HepG2 (cell line): Measurements from ENCODE around the gene TMEM86B. TPM values are rescaled to one million over a fixed set of nuclear protein-coding genes. Genes with fewer than 3 reads are reported as not detected.

ENCODE experiments used
- ATAC-seq: fragments of 200-7000 bp; cut with Tn5 transposase; 3 replicates; pipeline ENCODE4 v1.9.1; 2020; ENCODE audit warnings: mild to moderate bottlenecking, moderate library complexity
- BruUV-seq: library from RNA; stranded (reverse); fragments of 400-500 nt; replicated peaks from 2 replicates; lab custom pipeline; 2021; lab: Mats Ljungman, UMichigan
- CTCF ChIA-PET: fragments of 300-600 bp; formaldehyde crosslinking; extraction: SDS; loops from one replicate; lab custom pipeline; 2021; ENCODE audit warnings: low total read pairs, inconsistent platforms, low intra/inter-chr PET ratio; lab: Yijun Ruan, JAX
- POLR2A ChIA-PET: fragments of 350-600 bp; sonication (Branson Sonifier 250); formaldehyde crosslinking; loops from one replicate; lab custom pipeline; 2020; ENCODE audit warnings: antibody characterized with exemption, inconsistent platforms; lab: Yijun Ruan, JAX
- DNase-seq: peaks from one replicate; pipeline ENCODE4 v3.0.0-alpha.2; 2015; ENCODE audit warnings: low spot score
- FAIRE-seq: peaks from 3 replicates; lab custom pipeline; 2011; peaks lifted over from hg19 to GRCh38; lab: Jason Lieb, UNC
- H2AFZ ChIP-seq: one replicate; pipeline ENCODE4 v1.6.1; 2011; ENCODE audit warnings: low read length, inconsistent platforms
- H3K27ac ChIP-seq: fragments of 300-600 bp; 3 replicates; pipeline ENCODE4 v1.8.0; 2011; ENCODE audit warnings: mixed run types, mild to moderate bottlenecking, mixed read lengths, low read length, inconsistent platforms; ENCODE audit not compliant: insufficient read depth; ENCODE audit errors: extremely low read length
- H3K27me3 ChIP-seq, 2 experiments: fragments of 200-600 bp in 1 of 2; 2 replicates in 1 of 2; 3 replicates in 1 of 2; pipeline versions ENCODE4 v1.6.0 to v1.8.0; 2011; ENCODE audit warnings: low read length in 2 of 2, mild to moderate bottlenecking in 2 of 2, moderate library complexity in 2 of 2, inconsistent platforms in 1 of 2; ENCODE audit not compliant: insufficient read depth in 2 of 2, control insufficient read depth in 1 of 2
- H3K36me3 ChIP-seq, 2 experiments: fragments of 200-600 bp in 1 of 2; replicated peaks in 1 of 2; 2 replicates in 1 of 2; 3 replicates in 1 of 2; pipeline versions ENCODE4 v1.5.1 to v1.8.0; 2011; ENCODE audit warnings: low read length in 2 of 2, inconsistent platforms in 1 of 2; ENCODE audit not compliant: insufficient read depth in 2 of 2, control insufficient read depth in 1 of 2
- H3K4me1 ChIP-seq: 2 replicates; pipeline ENCODE4 v1.5.1; 2012; ENCODE audit warnings: low read length, inconsistent platforms; ENCODE audit not compliant: insufficient read depth
- H3K4me2 ChIP-seq: 2 replicates; pipeline ENCODE4 v1.6.0; 2011; ENCODE audit warnings: low read depth, low read length, inconsistent platforms
- H3K4me3 ChIP-seq, 3 experiments: fragments of 200-600 bp in 1 of 3; sonication (generic), shearing (Covaris generic) in 1 of 3; replicated peaks in 1 of 3; 2 replicates each; pipeline ENCODE4 v1.5.1; 2011 to 2016; ENCODE audit warnings: low read length in 3 of 3, inconsistent platforms in 2 of 3, low read depth in 2 of 3, mild to moderate bottlenecking in 2 of 3, control low read depth in 1 of 3, mixed read lengths in 1 of 3; ENCODE audit not compliant: insufficient read depth in 1 of 3
- H3K79me2 ChIP-seq: one replicate; pipeline ENCODE4 v1.6.1; 2011; ENCODE audit warnings: low read length, inconsistent platforms; ENCODE audit not compliant: insufficient read depth
- H3K9ac ChIP-seq: 2 replicates; pipeline ENCODE4 v1.6.0; 2011; ENCODE audit warnings: mild to moderate bottlenecking, low read depth, low read length, inconsistent platforms; ENCODE audit not compliant: insufficient read depth
- H3K9me3 ChIP-seq: 2 replicates; pipeline ENCODE4 v1.5.1; 2012; ENCODE audit warnings: mild to moderate bottlenecking, low read length
- H4K20me1 ChIP-seq: 2 replicates; pipeline ENCODE4 v1.6.0; 2011; ENCODE audit warnings: inconsistent platforms, mild to moderate bottlenecking, low read length, moderate library complexity; ENCODE audit not compliant: insufficient read depth
- AGO2 ChIP-seq: fragments of 200-400 bp; formaldehyde crosslinking; optimal IDR thresholded peaks from 2 replicates; pipeline ENCODE3; 2017; ENCODE audit warnings: mild to moderate bottlenecking, low read depth, low read length, moderate library complexity
- BORCS8-MEF2B ChIP-seq: sonication (generic); formaldehyde crosslinking; IDR thresholded peaks from 2 replicates; pipeline ENCODE4 v1.8.0; 2022; ENCODE audit warnings: mild to moderate bottlenecking, missing genetic modification reagents
- TFE3 ChIP-seq: IDR thresholded peaks from 2 replicates; pipeline ENCODE4 v1.6.1; 2016
- ZNF138 ChIP-seq: sonication (generic); formaldehyde crosslinking; IDR thresholded peaks from 2 replicates; pipeline ENCODE4 v1.5.0; 2020; ENCODE audit warnings: mild to moderate bottlenecking, low read depth, missing genetic modification reagents
- ZNF317 ChIP-seq: sonication (generic); formaldehyde crosslinking; IDR thresholded peaks from 2 replicates; pipeline ENCODE4 v1.5.0; 2020; ENCODE audit warnings: mild to moderate bottlenecking, missing genetic modification reagents
- WGBS: methylation state at CpG from one replicate; pipeline ENCODE4 v1.1.6; 2017; ENCODE audit warnings: low lambda C conversion rate; 5-methylcytosine and 5-hydroxymethylcytosine counted together
- in situ Hi-C: cut with HindIII; loops from 2 replicates; pipeline ENCODE4 v1.10.0; 2017; ENCODE audit warnings: low pct_unique_long_range_greater_than_20kb; ENCODE audit not compliant: extremely low pct_ligation_motif_present
- intact Hi-C: fragments of 100-400 bp; cut with micrococcal nuclease; formaldehyde crosslinking; loops from one replicate; pipeline ENCODE4 v1.10.0; 2022; ENCODE audit not compliant: unreplicated experiment
- polyA plus RNA-seq, 8 experiments: library from polyadenylated mRNA; depleted of rRNA in 3 of 8; stranded (reverse) in 7 of 8; unstranded in 1 of 8; fragments of >200 nt; fragmentation: Illumina TruSeq in 4 of 8; extraction: Trizol in 4 of 8; gene quantifications; 2 replicates each; pipeline versions ENCODE4 v1.2.1 to v1.2.3, GENCODE V29; 2011 to 2016; ENCODE audit warnings: low read depth in 4 of 8, missing spikeins in 1 of 8, mixed read lengths in 1 of 8; ENCODE audit not compliant: insufficient read depth in 1 of 8
- total RNA-seq, 5 experiments: library from RNA; depleted of rRNA; stranded (reverse); fragments of >200 nt; fragmentation: Illumina TruSeq; extraction: Trizol; gene quantifications; 2 replicates each; pipeline ENCODE4 v1.2.3, GENCODE V29; 2016; ENCODE audit warnings: low read depth in 1 of 5
- TF ChIP-seq, protein P1 (sequence below): IDR thresholded peaks from 2 replicates; pipeline ENCODE4 v1.6.1; 2016

The TMEM86B gene
- total and polyA plus RNA-seq, 2 of the 13 experiments (the other 11 are each of a cell fraction or from before 2014, with no cell fraction given): 7.7 to 9.6 TPM

DNA sequence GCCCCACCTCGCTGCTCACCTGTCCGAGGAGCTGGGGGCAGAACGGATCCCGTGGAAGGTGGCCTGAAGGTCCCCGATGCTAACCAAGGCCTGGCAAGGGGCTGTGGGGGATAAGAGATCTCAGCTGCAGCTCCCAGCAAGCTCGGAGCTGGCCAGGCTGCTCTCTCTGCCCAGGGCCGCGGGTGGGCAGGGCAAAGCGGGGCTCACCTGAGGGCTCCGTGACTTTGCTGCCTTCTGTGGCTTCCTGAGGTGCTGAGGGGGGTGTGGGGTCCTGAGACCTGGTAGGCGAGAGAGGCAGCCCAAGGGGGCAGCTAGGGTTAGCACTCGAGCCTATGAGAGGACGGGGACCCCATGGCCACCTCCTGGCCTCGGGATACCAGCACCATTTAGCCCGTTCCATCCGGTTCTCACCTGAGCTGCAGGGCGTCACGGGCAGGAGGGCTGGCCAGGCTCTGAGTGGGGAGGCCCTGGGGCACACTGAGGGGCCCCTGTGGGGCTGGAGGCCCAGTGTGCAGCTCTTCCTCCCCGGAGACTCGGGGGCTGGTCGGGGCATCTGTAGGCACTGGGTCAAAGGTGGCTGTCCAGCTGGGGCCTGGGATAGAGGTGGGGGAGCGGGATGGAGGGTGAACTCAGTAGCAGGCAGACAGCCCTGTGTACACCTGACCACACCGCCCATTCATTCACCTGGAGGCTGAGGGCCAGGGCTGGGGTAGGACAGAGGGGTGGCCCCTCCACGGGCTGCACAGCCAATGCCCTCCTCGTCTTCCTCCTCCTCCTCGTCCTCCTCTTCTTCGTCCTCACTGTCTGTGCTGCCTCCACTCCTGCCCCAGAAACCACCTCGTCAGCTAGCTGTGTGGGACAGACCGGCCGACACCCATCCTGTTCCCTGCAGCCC, 3.1 kb upstream of the TMEM86B start (continued):
- TF ChIP-seq TFE3 (CRISPR knock-in tag) (no peak), BORCS8-MEF2B (no peak), ZNF317 (no peak), AGO2 (peak; percentile 46)
- TF ChIP-seq, protein P1, sequence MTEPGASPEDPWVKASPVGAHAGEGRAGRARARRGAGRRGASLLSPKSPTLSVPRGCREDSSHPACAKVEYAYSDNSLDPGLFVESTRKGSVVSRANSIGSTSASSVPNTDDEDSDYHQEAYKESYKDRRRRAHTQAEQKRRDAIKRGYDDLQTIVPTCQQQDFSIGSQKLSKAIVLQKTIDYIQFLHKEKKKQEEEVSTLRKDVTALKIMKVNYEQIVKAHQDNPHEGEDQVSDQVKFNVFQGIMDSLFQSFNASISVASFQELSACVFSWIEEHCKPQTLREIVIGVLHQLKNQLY (CRISPR knock-in tag): no peak

GRCh38 chr19:55230780-55231179, 2.2 kb upstream of the TMEM86B start:
- no TSS peak for BruUV-seq
- Histone ChIP-seq H3K4me3 (no peak overlapping the region), H3K27me3 (no peaks in the 10 kb centered on the region), H3K4me1 (peaks cover 62% of the 10 kb centered on the region), H3K36me3 (peaks cover 17 to 53% of the 10 kb centered on the region in 2 experiments), H3K79me2 (peaks cover 4% of the 10 kb centered on the region), H2AFZ (no peak overlapping the region), H3K27ac (peak overlapping the region; percentile 43), H3K4me2 (no peak overlapping the region), H3K9me3 (no peaks in the 10 kb centered on the region), H3K9ac (no peak overlapping the region), H4K20me1 (no peaks in the 10 kb centered on the region)
- ATAC-seq (no peak), DNase-seq (no peak), FAIRE-seq (no peak)
- POLR2A ChIA-PET: no interaction called here
- CTCF ChIA-PET: no interaction called here
- intact Hi-C loops: no loop called here
- peak; percentile 43 for TF ChIP-seq AGO2
- TF ChIP-seq ZNF138 (CRISPR knock-in tag): no peak
- 90% methylated on average over 2 of the region's 13 CpGs for WGBS
- in situ Hi-C loops: no loop called here
